D721Med (cell line): Measurements from ENCODE around the gene TTYH2.

Experiments
- DNase-seq: peaks from one replicate; pipeline ENCODE4 v3.0.0; 2011; ENCODE audit warnings: low spot score; ENCODE audit not compliant: insufficient read length
- FAIRE-seq: peaks from 2 replicates; lab custom pipeline; 2011; peaks lifted over from hg19 to GRCh38; lab: Jason Lieb, UNC
- TF ChIP-seq, protein P1 (sequence below): IDR thresholded peaks from 2 replicates; pipeline ENCODE4 v1.5.1; 2012; ENCODE audit warnings: mild to moderate bottlenecking, control low read depth; ENCODE audit not compliant: insufficient read depth; ENCODE audit errors: missing control alignments

TTYH2 gene

DNA sequence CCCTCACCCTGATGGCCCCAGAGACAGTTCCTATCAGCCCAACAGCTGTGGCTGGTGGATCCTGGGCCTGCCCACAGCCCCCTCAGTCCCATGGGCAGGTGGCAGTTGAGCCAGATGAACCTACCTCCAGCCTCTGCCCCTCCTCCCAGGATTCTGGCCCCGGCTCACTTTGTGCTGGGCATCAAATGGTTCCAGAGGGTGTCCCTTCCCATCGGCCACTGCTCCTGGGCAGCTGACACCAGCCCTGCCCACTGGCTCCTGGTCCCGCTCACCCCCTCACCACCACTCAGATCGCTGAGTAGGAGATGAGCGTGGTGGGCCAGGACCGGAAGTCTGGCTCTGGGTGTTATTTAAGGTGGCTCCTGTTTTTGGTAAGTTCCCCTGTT is 2.0 kb downstream of the TTYH2 start:
- FAIRE-seq (no peak), DNase-seq (no peak)
- TF ChIP-seq, protein P1, sequence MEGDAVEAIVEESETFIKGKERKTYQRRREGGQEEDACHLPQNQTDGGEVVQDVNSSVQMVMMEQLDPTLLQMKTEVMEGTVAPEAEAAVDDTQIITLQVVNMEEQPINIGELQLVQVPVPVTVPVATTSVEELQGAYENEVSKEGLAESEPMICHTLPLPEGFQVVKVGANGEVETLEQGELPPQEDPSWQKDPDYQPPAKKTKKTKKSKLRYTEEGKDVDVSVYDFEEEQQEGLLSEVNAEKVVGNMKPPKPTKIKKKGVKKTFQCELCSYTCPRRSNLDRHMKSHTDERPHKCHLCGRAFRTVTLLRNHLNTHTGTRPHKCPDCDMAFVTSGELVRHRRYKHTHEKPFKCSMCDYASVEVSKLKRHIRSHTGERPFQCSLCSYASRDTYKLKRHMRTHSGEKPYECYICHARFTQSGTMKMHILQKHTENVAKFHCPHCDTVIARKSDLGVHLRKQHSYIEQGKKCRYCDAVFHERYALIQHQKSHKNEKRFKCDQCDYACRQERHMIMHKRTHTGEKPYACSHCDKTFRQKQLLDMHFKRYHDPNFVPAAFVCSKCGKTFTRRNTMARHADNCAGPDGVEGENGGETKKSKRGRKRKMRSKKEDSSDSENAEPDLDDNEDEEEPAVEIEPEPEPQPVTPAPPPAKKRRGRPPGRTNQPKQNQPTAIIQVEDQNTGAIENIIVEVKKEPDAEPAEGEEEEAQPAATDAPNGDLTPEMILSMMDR = no peak

DNA sequence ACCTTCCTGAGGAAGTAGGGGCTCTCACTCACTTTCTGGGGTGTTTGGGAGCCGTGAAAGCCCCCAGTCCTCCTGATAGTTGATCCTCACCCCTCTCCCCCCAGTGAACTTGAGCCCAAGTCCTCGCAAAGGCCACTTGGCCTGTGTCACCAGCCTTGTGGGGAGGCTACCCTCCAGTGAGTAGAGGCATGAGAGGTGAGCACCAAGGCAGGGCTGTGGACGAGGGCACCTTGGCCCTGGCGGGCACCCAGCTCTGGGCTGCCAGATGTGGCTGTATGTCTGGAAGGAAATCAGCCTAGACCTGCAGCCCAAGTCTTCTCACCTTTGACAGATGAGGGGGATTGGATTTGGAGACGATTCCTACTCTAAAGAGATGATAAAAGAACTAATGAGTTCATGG is 3.1 kb downstream of the TTYH2 start:
- TF ChIP-seq, protein P1 = no peak
- FAIRE-seq (no peak), DNase-seq (no peak)

DNA sequence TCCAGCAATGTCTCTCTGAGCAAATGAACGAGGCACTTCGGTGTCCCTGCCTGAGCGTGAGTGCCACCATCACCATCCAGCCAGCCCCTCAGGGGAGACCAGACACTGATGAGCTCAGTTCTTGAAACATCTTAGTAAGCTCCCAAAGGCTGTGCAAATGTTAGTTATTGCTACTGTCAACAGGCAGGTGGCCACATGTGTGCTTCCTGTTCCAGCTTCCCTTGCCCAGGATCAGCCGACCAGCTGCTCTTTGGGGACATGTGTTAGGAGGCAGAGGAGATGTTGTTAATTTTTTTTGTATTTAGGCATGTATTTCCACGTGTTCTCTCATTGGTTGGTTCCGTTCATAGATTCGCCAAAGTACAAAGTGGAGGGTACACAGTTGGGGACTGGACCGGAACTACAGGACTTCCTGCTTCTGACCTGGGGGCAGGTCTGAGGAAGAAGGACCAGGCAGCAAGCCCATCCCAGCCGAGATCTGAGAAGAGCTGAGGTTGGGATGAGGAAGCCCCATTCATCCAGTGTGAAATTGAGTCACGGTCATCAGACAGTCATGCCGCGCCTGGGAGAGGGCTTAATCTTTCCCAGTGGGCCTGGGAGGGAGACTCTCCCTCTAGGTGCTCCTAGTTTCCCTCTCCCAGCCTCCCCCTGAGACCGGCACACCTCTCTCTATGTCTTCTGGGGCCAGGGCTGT is 3.8 kb downstream of the TTYH2 start:
- DNase-seq (no peak), FAIRE-seq (no peak)
- TF ChIP-seq, protein P1 = no peak

DNA sequence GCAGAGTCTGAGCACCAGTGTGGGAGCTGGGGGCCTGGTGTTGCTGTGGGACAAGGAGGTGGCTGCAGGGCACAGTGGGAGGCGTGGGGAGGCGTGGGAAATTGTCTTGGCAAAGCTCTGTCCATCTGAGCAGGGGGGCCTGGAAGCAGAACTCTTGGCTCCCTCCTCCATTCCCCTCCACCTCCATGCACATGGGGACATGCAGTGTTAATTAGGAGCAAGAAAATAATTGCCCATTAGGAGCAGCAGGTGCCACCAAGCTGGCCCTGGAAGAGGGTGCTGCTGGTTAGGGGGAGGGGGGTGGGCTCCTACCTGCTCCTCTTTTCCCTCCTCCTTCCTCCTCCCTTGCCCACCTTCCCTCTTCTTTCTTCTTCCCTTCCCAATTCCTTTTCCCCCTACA is 4.5 kb downstream of the TTYH2 start:
- DNase-seq = no peak
- FAIRE-seq = no peak
- TF ChIP-seq, protein P1 = no peak

DNA sequence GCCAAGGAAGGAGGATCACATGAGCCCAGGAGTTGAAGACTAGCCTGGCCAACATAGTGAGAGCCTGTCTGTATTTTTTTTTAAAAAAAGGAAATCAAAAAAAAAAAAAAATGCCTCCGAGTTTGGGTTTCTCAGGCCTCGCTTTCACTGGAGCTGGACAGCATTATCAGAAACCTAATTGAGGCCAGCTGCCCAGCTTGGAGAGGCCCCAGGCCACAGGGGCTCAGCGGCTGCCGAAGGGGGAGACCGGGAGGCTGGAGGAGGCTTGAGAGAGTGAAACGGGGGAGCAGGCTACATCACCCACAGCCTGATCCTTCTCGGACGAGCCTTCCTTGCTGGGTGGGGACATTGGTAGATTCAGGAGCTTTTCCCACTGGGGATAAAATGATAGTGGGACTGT is 5.1 kb downstream of the TTYH2 start:
- no peak for DNase-seq
- TF ChIP-seq, protein P1 = no peak
- no peak for FAIRE-seq

DNA sequence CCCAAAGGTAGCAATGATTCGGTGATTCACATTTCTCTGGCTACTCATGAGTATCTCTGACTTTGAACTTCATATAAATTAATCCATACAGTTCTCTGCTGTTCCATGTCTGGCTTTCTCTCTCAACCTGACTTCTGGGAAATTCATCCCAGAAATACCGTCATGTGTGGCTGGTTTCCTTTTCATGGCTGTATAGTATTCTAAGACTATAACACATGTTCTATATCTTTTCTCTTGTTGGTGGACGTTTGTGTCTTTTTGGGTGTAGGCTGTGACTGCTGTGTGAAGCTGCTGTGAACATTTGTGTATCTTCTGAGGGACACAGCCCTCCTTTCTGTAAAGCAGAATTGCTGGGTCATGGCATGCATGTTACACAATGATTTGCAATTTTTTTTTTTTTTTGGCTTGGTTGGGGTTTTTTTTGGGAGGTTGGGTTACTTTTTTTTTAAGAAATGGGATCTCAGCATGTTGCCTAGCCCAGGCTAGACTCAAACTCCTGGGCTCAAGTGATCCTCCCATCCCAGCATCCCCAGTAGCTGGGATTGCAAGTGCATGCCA is 6.3 kb downstream of the TTYH2 start:
- TF ChIP-seq, protein P1 = no peak
- FAIRE-seq = no peak
- no peak for DNase-seq

DNA sequence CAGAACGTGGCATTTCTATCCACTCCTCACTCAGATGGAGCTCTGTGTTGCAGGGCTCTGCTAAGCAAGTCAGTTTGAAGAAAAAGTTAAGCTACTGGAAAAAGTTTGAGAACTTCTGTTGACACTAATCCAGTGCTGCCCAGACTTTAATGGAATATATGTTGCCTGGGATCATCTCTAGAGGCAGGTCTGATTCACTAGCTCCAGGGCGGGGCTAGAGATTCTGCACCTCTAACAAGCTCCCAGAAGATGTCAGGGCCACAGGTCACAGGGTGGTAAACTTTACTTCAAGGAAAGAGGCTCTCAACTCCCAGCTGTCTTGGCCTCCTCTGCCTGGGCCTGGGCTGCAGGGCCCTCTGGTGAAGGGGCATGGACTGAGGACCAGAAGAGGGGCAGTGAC is 6.8 kb downstream of the TTYH2 start:
- DNase-seq (no peak), FAIRE-seq (no peak)
- TF ChIP-seq, protein P1 = no peak
